NCI-H446 (cell line): ENCODE results near the gene OR1J2.

ENCODE experiments used
- DNase-seq, 2 experiments: peaks; one replicate each; lab custom pipeline; 2025; lab: John Stamatoyannopoulos, UW

OR1J2 gene

GRCh38 chr9:122551371-122551770 lies 40.8 kb downstream of the OR1J2 start:
- no peak for DNase-seq

GRCh38 chr9:122552812-122553211 lies 42.2 kb downstream of the OR1J2 start, which contains the start of gene OR1N2:
Gene OR1N2 (plus strand): TSS chr9:122553112. CDS start chr9:122553212, 100 bp downstream.
- no peak for DNase-seq
